BLaER1 (cell line): ENCODE data around the gene C2orf69.
A peak's percentile ranks its signal among the peaks of the same experiment; 100 is the strongest.

Experiments
- H3K27ac ChIP-seq: shearing (Covaris generic); formaldehyde crosslinking; 2 replicates; pipeline ENCODE4 v1.8.1; 2022
- H3K27me3 ChIP-seq: shearing (Covaris generic); formaldehyde crosslinking; 2 replicates; pipeline ENCODE4 v1.8.1; 2022
- H3K36me3 ChIP-seq: shearing (Covaris generic); formaldehyde crosslinking; 2 replicates; pipeline ENCODE4 v1.8.1; 2022
- H3K4me1 ChIP-seq: shearing (Covaris generic); formaldehyde crosslinking; 2 replicates; pipeline ENCODE4 v1.8.1; 2022
- H3K4me2 ChIP-seq: shearing (Covaris generic); formaldehyde crosslinking; 2 replicates; pipeline ENCODE4 v1.8.1; 2022
- H3K4me3 ChIP-seq: shearing (Covaris generic); formaldehyde crosslinking; 2 replicates; pipeline ENCODE4 v1.8.1; 2022
- H3K9ac ChIP-seq: shearing (Covaris generic); formaldehyde crosslinking; 2 replicates; pipeline ENCODE4 v1.8.1; 2022
- H3K9me3 ChIP-seq: shearing (Covaris generic); formaldehyde crosslinking; 2 replicates; pipeline ENCODE4 v1.8.1; 2022
- H4K20me1 ChIP-seq: shearing (Covaris generic); formaldehyde crosslinking; 2 replicates; pipeline ENCODE4 v1.8.1; 2022
- Cebpa-rat ChIP-seq: shearing (Covaris generic); IDR thresholded peaks from 2 replicates; pipeline ENCODE4 v1.8.1; 2022

Gene C2orf69

DNA sequence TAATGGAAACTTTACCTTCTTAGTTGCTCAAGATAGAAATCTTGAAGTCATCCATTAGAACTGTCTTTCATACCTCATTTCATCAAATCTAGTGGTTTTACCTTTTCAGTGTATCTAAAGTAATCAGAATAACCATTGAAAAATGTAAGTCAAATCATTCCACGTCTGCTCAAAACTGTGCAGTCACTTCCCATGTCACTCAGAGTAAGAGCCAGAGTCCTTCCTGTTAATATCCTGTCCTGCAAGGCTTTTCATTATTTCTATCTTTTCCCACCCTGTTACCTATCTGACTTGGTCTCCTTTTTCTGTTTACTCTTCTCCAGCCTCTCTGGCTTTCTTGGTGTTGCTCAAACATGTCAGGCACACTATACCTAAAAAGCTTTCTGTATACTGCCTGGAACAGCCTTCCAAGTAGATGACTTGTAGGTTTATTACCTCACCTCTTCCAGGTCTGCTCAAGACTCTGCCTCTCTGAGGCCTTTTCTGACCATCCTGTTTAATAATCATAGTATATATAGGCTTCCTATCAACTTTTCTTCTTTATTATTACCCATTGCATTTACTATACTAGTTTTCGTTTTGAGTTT, 3.4 kb downstream of the C2orf69 start:
- H3K36me3 ChIP-seq = peaks cover 60% of the 10 kb centered on the region
- no peak overlapping the region for H3K9ac ChIP-seq
- peak overlapping the region; percentile 45 for H3K4me2 ChIP-seq
- H3K27ac ChIP-seq = no peak overlapping the region
- no peak for TF ChIP-seq Cebpa-rat
- peaks cover 42% of the 10 kb centered on the region for H3K9me3 ChIP-seq
- peaks cover 32% of the 10 kb centered on the region for H3K4me1 ChIP-seq
- H4K20me1 ChIP-seq = peaks cover 48% of the 10 kb centered on the region
- H3K4me3 ChIP-seq = no peak overlapping the region; the same call in 1 of the 2 replicates
- H3K27me3 ChIP-seq = no peaks in the 10 kb centered on the region

DNA sequence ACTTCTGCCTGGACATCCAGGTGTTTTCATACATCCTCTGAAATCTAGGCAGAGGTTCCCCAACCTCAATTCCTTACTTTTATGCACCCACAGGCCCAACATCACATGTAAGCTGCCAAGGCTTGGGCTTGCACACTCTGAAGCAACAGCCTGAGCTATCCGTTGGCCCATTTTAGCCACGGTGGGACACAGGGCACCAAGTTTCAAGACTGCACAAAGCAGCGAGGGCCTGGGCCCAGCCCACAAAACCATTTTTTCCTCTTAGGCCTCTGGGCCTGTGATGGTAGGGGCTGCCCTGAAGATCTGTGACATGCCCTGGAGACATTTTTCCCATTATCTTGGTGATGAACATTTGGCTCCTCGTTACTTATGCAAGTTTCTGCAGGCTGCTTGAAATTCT, 5.9 kb downstream of the C2orf69 start:
- Histone ChIP-seq H4K20me1 (peaks cover 66% of the 10 kb centered on the region), H3K4me3 (peak overlapping the region; percentile 36; the same call in 1 of the 2 replicates), H3K27ac (no peak overlapping the region), H3K27me3 (no peaks in the 10 kb centered on the region), H3K9me3 (peaks cover 49% of the 10 kb centered on the region), H3K4me1 (peaks cover 22% of the 10 kb centered on the region), H3K36me3 (peaks cover 72% of the 10 kb centered on the region), H3K9ac (no peak overlapping the region), H3K4me2 (no peak overlapping the region)
- no peak for TF ChIP-seq Cebpa-rat

DNA sequence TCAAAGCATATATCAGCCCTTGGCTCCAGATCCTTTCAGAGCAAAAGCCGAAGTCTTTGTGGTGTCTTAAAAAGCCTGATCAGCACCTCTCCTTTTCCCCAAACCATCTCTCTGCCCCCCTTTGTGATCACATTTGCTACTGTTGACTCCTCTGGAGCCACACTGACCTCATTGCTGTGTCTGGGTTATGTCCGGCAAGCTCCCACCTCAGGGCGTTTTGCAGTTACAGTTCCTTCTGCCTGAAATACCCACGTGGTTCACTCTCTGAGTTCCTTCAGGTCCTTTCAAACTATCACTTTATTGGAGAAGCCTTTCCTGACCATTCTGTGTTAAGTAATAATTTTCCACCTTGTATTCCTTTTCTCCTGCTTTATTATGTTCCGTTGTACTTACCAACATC, 11.8 kb downstream of the C2orf69 start:
- no peak for TF ChIP-seq Cebpa-rat
- H3K4me3 ChIP-seq = no peak overlapping the region
- H3K27ac ChIP-seq = no peak overlapping the region
- peaks cover 18% of the 10 kb centered on the region for H3K9me3 ChIP-seq
- no peak overlapping the region for H3K9ac ChIP-seq
- H3K27me3 ChIP-seq = no peaks in the 10 kb centered on the region
- H3K4me1 ChIP-seq = no peaks in the 10 kb centered on the region
- H3K36me3 ChIP-seq = peaks cover 63% of the 10 kb centered on the region
- no peak overlapping the region for H3K4me2 ChIP-seq
- peaks cover 82% of the 10 kb centered on the region for H4K20me1 ChIP-seq

GRCh38 chr2:199923924-199924323, 12.8 kb downstream of the C2orf69 start:
- no peaks in the 10 kb centered on the region for H3K4me1 ChIP-seq
- H4K20me1 ChIP-seq = peaks cover 88% of the 10 kb centered on the region
- no peak overlapping the region for H3K9ac ChIP-seq
- peaks cover 61% of the 10 kb centered on the region for H3K36me3 ChIP-seq
- TF ChIP-seq Cebpa-rat = no peak
- H3K9me3 ChIP-seq = peaks cover 10% of the 10 kb centered on the region; the same call in 1 of the 2 replicates
- no peak overlapping the region for H3K4me3 ChIP-seq
- H3K27me3 ChIP-seq = no peaks in the 10 kb centered on the region
- no peak overlapping the region for H3K27ac ChIP-seq
- H3K4me2 ChIP-seq = no peak overlapping the region

DNA sequence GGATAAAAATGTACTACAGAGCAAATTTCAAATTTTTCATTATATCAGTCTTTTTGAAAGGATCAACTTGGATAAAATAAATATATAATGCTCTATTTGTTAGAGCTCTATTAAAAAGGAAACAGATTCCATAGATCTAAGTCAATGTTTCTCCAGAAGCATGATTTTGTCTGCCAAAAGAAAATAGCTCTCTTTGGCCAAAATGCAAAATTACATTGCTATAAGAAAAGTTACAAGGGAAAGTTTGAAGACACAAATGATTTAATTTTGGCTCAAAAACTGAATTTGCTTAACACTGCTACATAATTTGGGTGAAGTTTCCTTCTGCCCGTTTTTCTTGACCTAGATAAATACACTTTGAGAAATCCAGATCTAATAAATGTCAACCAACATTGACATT, 15.7 kb downstream of the C2orf69 start:
- H4K20me1 ChIP-seq = peaks cover 65% of the 10 kb centered on the region
- no peak for TF ChIP-seq Cebpa-rat
- no peak overlapping the region for H3K27ac ChIP-seq
- no peaks in the 10 kb centered on the region for H3K27me3 ChIP-seq
- no peaks in the 10 kb centered on the region for H3K9me3 ChIP-seq
- H3K4me2 ChIP-seq = no peak overlapping the region
- H3K4me3 ChIP-seq = no peak overlapping the region
- no peak overlapping the region for H3K9ac ChIP-seq
- H3K4me1 ChIP-seq = no peaks in the 10 kb centered on the region
- H3K36me3 ChIP-seq = peaks cover 64% of the 10 kb centered on the region

GRCh38 chr2:199928226-199928625, 17.1 kb downstream of the C2orf69 start:
- H3K36me3 ChIP-seq = peaks cover 66% of the 10 kb centered on the region
- H3K27ac ChIP-seq = no peak overlapping the region
- H3K9ac ChIP-seq = no peak overlapping the region
- no peak overlapping the region for H3K4me3 ChIP-seq
- H3K4me1 ChIP-seq = 0 out of 2 replicates have a peak, but pooled peaks cover 4% of the 10 kb centered on the region
- TF ChIP-seq Cebpa-rat = no peak
- H4K20me1 ChIP-seq = peaks cover 50% of the 10 kb centered on the region
- no peaks in the 10 kb centered on the region for H3K9me3 ChIP-seq
- no peaks in the 10 kb centered on the region for H3K27me3 ChIP-seq
- no peak overlapping the region for H3K4me2 ChIP-seq

GRCh38 chr2:199928626-199929025, 17.5 kb downstream of the C2orf69 start:
- H3K27me3 ChIP-seq = no peaks in the 10 kb centered on the region
- no peaks in the 10 kb centered on the region for H3K9me3 ChIP-seq
- H3K4me2 ChIP-seq = no peak overlapping the region

DNA sequence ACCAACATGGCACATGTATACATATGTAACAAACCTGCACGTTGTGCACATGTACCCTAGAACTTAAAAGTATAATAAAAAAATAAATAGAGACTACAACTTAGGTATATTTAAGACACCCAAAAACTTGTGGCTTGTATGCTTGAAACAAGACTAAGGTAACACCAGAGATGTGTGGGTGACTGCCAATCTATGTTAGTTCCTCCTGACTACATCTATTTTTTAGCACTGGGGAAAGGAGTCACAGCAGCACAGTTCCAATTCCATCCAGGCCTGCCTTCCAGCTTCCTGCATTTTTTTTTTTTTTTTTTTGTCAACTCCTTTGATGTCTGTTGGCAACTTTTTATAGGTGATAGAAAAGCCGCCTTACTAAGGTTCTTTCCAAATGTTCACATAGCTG, 18.2 kb downstream of the C2orf69 start:
- Histone ChIP-seq H3K4me3 (no peak overlapping the region), H3K36me3 (peaks cover 66% of the 10 kb centered on the region), H3K4me2 (no peak overlapping the region), H3K27me3 (no peaks in the 10 kb centered on the region), H3K9ac (no peak overlapping the region), H4K20me1 (peaks cover 40% of the 10 kb centered on the region), H3K27ac (no peak overlapping the region), H3K9me3 (no peaks in the 10 kb centered on the region), H3K4me1 (0 out of 2 replicates have a peak, but pooled peaks cover 9% of the 10 kb centered on the region)
- TF ChIP-seq Cebpa-rat = no peak

More at GRCh38 chr2:199928626-199929025, 17.5 kb downstream of the C2orf69 start:
- Histone ChIP-seq H3K36me3 (peaks cover 70% of the 10 kb centered on the region), H4K20me1 (peaks cover 46% of the 10 kb centered on the region), H3K4me1 (0 out of 2 replicates have a peak, but pooled peaks cover 7% of the 10 kb centered on the region), H3K27ac (no peak overlapping the region), H3K4me3 (no peak overlapping the region), H3K9ac (no peak overlapping the region)
- TF ChIP-seq Cebpa-rat = no peak

- Histone ChIP-seq H3K36me3 (peaks cover 59% of the 10 kb centered on the region), H3K9ac (no peak overlapping the region), H3K4me3 (no peak overlapping the region), H3K9me3 (no peaks in the 10 kb centered on the region), H3K27ac (no peak overlapping the region), H3K27me3 (no peaks in the 10 kb centered on the region), H4K20me1 (peaks cover 17% of the 10 kb centered on the region; the same call in 1 of the 2 replicates), H3K4me2 (no peak overlapping the region), H3K4me1 (0 out of 2 replicates have a peak, but pooled peaks cover 9% of the 10 kb centered on the region)
- no peak for TF ChIP-seq Cebpa-rat
Observed at GRCh38 chr2:199932312-199932855, 21.3 kb downstream of the C2orf69 start.

DNA sequence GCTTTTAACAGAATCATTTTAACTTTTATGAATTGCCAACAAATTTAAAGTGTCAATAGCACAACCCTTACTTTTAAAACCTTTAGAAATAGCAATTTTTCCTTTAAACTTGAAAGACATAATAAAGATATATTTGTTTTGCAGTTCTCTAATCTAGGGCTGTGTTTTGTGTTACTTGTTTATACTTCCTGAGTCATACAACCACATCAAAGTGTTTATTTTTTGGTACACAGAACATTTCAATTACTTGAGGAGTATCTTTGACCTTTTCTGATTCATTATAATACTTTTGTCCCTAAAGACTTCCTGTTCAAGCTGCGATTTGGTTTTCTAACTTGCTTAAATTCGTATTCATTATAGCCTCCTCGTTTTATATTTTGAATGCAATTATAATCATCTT, 22.4 kb downstream of the C2orf69 start:
- no peak overlapping the region for H3K4me3 ChIP-seq
- H3K9me3 ChIP-seq = no peaks in the 10 kb centered on the region
- TF ChIP-seq Cebpa-rat = no peak
- no peak overlapping the region for H3K4me2 ChIP-seq
- H3K9ac ChIP-seq = no peak overlapping the region
- H3K36me3 ChIP-seq = peaks cover 62% of the 10 kb centered on the region
- H3K27me3 ChIP-seq = no peaks in the 10 kb centered on the region
- no peak overlapping the region for H3K27ac ChIP-seq
- peaks cover 6% of the 10 kb centered on the region; the same call in 1 of the 2 replicates for H4K20me1 ChIP-seq
- 0 out of 2 replicates have a peak, but pooled peaks cover 9% of the 10 kb centered on the region for H3K4me1 ChIP-seq
